PC-3 (cell line): ENCODE results near the gene MYRFL. TPM values are rescaled to one million over a fixed set of nuclear protein-coding genes. Genes with fewer than 3 reads are reported as not detected.

Source experiments
- ATAC-seq: fragments of 200-7000 bp; cut with Tn5 transposase; 2 replicates; pipeline ENCODE4 v1.9.1; 2020; ENCODE audit warnings: mild to moderate bottlenecking, moderate library complexity
- BruUV-seq: library from RNA; stranded (reverse); fragments of 400-500 nt; replicated peaks from 2 replicates; lab custom pipeline; 2021; lab: Mats Ljungman, UMichigan
- CTCF ChIA-PET: fragments of 300-600 bp; sonication (Branson Sonifier 250); formaldehyde crosslinking; loops from one replicate; lab custom pipeline; 2022; ENCODE audit warnings: antibody characterized with exemption; lab: Charles Lee
- POLR2A ChIA-PET: fragments of 300-600 bp; sonication (Branson Sonifier 250); formaldehyde crosslinking; loops from one replicate; lab custom pipeline; 2022; ENCODE audit warnings: antibody characterized with exemption; ENCODE audit not compliant: unreplicated experiment; lab: Charles Lee
- DNase-seq: peaks from one replicate; pipeline ENCODE4 v3.0.0-alpha.2; 2015
- H2AFZ ChIP-seq: fragments of 300-600 bp; sonication (generic); 2 replicates; pipeline ENCODE4 v1.6.0; 2016; ENCODE audit warnings: antibody characterized with exemption, low read length
- H3F3A ChIP-seq: fragments of 300-600 bp; sonication (generic); one replicate; pipeline ENCODE4 v1.6.0; 2017; ENCODE audit warnings: antibody characterized with exemption, low read length, control low read depth, mild to moderate bottlenecking; ENCODE audit not compliant: unreplicated experiment
- H3K27ac ChIP-seq: fragments of 300-600 bp; sonication (generic); 2 replicates; pipeline ENCODE4 v1.5.1; 2016; ENCODE audit warnings: mild to moderate bottlenecking, low read length
- H3K27me3 ChIP-seq: fragments of 300-600 bp; sonication (generic); 2 replicates; pipeline ENCODE4 v1.6.1; 2016; ENCODE audit warnings: low read length, mixed read lengths
- H3K36me3 ChIP-seq: fragments of 300-600 bp; sonication (generic); 2 replicates; pipeline ENCODE4 v1.6.1; 2016; ENCODE audit warnings: low read depth, mixed run types, low read length, mixed read lengths
- H3K4me1 ChIP-seq: fragments of 300-600 bp; sonication (generic); 2 replicates; pipeline ENCODE4 v1.5.1; 2016; ENCODE audit warnings: low read length; ENCODE audit not compliant: insufficient read depth
- H3K4me2 ChIP-seq: fragments of 300-600 bp; sonication (generic); 2 replicates; pipeline ENCODE4 v1.6.0; 2016; ENCODE audit warnings: low read length
- H3K4me3 ChIP-seq: fragments of 300-600 bp; sonication (generic); 2 replicates; pipeline ENCODE4 v1.5.1; 2016; ENCODE audit warnings: mild to moderate bottlenecking, low read length, mixed read lengths
- H3K79me2 ChIP-seq: fragments of 300-600 bp; sonication (generic); 2 replicates; pipeline ENCODE4 v1.6.1; 2017; ENCODE audit warnings: low read length, mixed read lengths
- H3K9ac ChIP-seq: fragments of 300-600 bp; sonication (generic); 2 replicates; pipeline ENCODE4 v1.6.0; 2016; ENCODE audit warnings: mild to moderate bottlenecking, low read length
- H3K9me2 ChIP-seq: fragments of 300-600 bp; sonication (generic); replicated peaks from 2 replicates; pipeline ENCODE4 v1.6.1; 2016; ENCODE audit warnings: mixed run types, low read length, mixed read lengths
- H3K9me3 ChIP-seq: fragments of 300-600 bp; sonication (generic); 2 replicates; pipeline ENCODE4 v1.6.1; 2016; ENCODE audit warnings: low read length, mixed read lengths
- H4K20me1 ChIP-seq: fragments of 300-600 bp; sonication (generic); 2 replicates; pipeline ENCODE4 v1.6.1; 2016; ENCODE audit warnings: low read length, mixed read lengths
- EZH2 ChIP-seq: fragments of 300-600 bp; sonication (generic); IDR thresholded peaks from one replicate; pipeline ENCODE4 v1.6.1; 2017; ENCODE audit warnings: antibody characterized with exemption, mild to moderate bottlenecking, low read length; ENCODE audit not compliant: unreplicated experiment
- EZH2phosphoT487 ChIP-seq: fragments of 300-600 bp; sonication (generic); IDR thresholded peaks from 2 replicates; pipeline ENCODE4 v1.6.1; 2018; ENCODE audit warnings: mild to moderate bottlenecking, antibody characterized with exemption, low read length, borderline replicate concordance
- intact Hi-C: fragments of 100-400 bp; cut with micrococcal nuclease; formaldehyde crosslinking; loops from 2 replicates; pipeline ENCODE4 v1.9.0; 2023
- total RNA-seq: library from RNA; depleted of rRNA; stranded (reverse); fragments of >200 nt; gene quantifications from 2 replicates; pipeline ENCODE4 v1.2.3, GENCODE V29; 2014
- TF ChIP-seq, protein P1 (sequence below): fragments of 300-600 bp; sonication (generic); conservative IDR thresholded peaks from 2 replicates; pipeline ENCODE4 v1.5.1; 2017; ENCODE audit warnings: antibody characterized with exemption, low read depth, mild to moderate bottlenecking, low read length

The MYRFL gene
- total RNA-seq, 1 experiment from 2014 or later, result not detected

DNA sequence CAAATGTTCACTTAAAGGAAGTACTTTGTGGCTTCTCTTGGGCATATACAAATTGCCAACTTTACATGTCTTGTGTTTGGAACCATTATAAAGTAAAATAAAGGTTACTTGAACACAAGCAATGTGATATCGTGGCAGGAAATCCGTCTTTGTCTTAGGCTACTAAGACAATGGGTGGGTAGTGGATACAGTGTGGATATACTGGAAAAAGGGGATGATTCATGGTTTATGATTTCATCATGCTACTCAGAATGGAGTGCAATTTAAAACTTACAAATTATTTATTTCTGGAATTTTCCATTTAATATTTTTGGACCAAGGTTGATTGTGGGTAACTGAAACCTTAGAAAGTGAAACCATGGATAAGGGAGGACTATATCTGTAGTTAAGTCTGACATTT is 48.4 kb downstream of the MYRFL start:
- Histone ChIP-seq H3K27me3 (no peaks in the 10 kb centered on the region), H3K4me3 (no peak overlapping the region), H3K9me2 (no peaks in the 10 kb centered on the region), H3K9me3 (no peaks in the 10 kb centered on the region), H3K36me3 (no peaks in the 10 kb centered on the region), H3K4me2 (peak overlapping the region; percentile 59), H3F3A (no peaks in the 10 kb centered on the region), H3K79me2 (no peaks in the 10 kb centered on the region), H3K27ac (no peak overlapping the region), H2AFZ (peak overlapping the region; percentile 48; the same call in 1 of the 2 replicates), H4K20me1 (no peaks in the 10 kb centered on the region), H3K9ac (no peak overlapping the region), H3K4me1 (peaks cover 13% of the 10 kb centered on the region)
- CTCF ChIA-PET, result no interaction called here
- peak; percentile 51 for DNase-seq
- TF ChIP-seq EZH2phosphoT487 (no peak), EZH2 (no peak)
- TF ChIP-seq, protein P1, sequence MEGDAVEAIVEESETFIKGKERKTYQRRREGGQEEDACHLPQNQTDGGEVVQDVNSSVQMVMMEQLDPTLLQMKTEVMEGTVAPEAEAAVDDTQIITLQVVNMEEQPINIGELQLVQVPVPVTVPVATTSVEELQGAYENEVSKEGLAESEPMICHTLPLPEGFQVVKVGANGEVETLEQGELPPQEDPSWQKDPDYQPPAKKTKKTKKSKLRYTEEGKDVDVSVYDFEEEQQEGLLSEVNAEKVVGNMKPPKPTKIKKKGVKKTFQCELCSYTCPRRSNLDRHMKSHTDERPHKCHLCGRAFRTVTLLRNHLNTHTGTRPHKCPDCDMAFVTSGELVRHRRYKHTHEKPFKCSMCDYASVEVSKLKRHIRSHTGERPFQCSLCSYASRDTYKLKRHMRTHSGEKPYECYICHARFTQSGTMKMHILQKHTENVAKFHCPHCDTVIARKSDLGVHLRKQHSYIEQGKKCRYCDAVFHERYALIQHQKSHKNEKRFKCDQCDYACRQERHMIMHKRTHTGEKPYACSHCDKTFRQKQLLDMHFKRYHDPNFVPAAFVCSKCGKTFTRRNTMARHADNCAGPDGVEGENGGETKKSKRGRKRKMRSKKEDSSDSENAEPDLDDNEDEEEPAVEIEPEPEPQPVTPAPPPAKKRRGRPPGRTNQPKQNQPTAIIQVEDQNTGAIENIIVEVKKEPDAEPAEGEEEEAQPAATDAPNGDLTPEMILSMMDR, result no peak
- POLR2A ChIA-PET, result no interaction called here
- BruUV-seq, result no TSS peak
- ATAC-seq, result peak; percentile 57; the same call in 1 of the 2 replicates
- intact Hi-C loops, result no loop called here

GRCh38 chr12:69874606-69875005 is 49.6 kb downstream of the MYRFL start:
- Histone ChIP-seq H3K27me3 (no peaks in the 10 kb centered on the region), H3K36me3 (no peaks in the 10 kb centered on the region), H2AFZ (no peak overlapping the region), H3K4me1 (peaks cover 13% of the 10 kb centered on the region), H3K4me2 (no peak overlapping the region), H3K9me2 (no peaks in the 10 kb centered on the region), H3K27ac (no peak overlapping the region), H3K9ac (no peak overlapping the region), H4K20me1 (no peaks in the 10 kb centered on the region), H3K79me2 (no peaks in the 10 kb centered on the region), H3F3A (no peaks in the 10 kb centered on the region), H3K9me3 (no peaks in the 10 kb centered on the region), H3K4me3 (no peak overlapping the region)
- intact Hi-C loops, result no loop called here
- POLR2A ChIA-PET, result no interaction called here
- DNase-seq (no peak), ATAC-seq (no peak)
- BruUV-seq, result no TSS peak
- no peak for TF ChIP-seq EZH2phosphoT487
- no peak for TF ChIP-seq EZH2
- TF ChIP-seq, protein P1, result no peak
- CTCF ChIA-PET, result no interaction called here

GRCh38 chr12:69875416-69875935 is 50.4 kb downstream of the MYRFL start:
- TF ChIP-seq EZH2phosphoT487 (no peak), EZH2 (no peak)
- TF ChIP-seq, protein P1, result no peak
- ATAC-seq, result no peak

More at GRCh38 chr12:69875416-69875935, 50.4 kb downstream of the MYRFL start:
- POLR2A ChIA-PET, result no interaction called here
- Histone ChIP-seq H4K20me1 (no peaks in the 10 kb centered on the region), H3K27ac (no peak overlapping the region), H3K4me3 (no peak overlapping the region), H2AFZ (no peak overlapping the region), H3F3A (no peaks in the 10 kb centered on the region), H3K9me2 (no peaks in the 10 kb centered on the region), H3K9ac (no peak overlapping the region), H3K79me2 (no peaks in the 10 kb centered on the region), H3K27me3 (no peaks in the 10 kb centered on the region), H3K36me3 (no peaks in the 10 kb centered on the region), H3K4me1 (peaks cover 13% of the 10 kb centered on the region), H3K4me2 (no peak overlapping the region), H3K9me3 (no peaks in the 10 kb centered on the region)
- DNase-seq, result no peak
- intact Hi-C loops, result no loop called here
- BruUV-seq, result no TSS peak
- CTCF ChIA-PET, result no interaction called here
